Activated naive CD4-positive, alpha-beta T cell treated with anti-CD3 and anti-CD28 coated beads, Interleukin-2, amount 50 U/mL, for 16 hours (primary cell): ENCODE data around the gene MFSD2A.
"Not testable (repeated sequence)": the region's sequence is repeated elsewhere in the genome, so short reads cannot be mapped to it uniquely, and the experiment has no call there.

Source experiments
- DNase-seq: peaks from one replicate; pipeline ENCODE4 v3.0.0-alpha.2; 2020

The MFSD2A gene

DNA sequence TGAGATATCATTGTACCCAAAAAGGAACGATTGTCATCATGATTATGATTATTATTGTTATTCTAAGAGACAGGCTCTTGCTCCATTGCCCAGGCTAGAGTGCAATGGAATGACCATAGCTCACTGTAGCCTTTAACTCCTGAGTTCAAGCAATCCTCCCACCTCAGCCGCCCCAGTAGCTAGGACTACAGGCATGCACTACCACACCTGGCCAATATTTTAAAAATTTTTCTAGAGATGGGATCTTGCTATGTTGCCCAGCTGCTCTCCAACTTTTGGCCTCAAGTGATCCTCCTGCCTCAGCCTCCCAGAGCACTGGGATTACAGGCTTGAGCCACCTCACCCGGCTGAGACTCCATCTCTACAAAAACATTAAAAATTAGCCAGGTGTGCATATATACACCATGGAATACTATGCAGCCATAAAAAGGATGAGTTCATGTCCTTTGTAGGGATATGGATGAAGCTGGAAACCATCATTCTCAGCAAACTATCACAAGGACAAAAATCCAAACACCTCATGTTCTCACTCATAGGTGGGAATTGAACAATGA lies 52.6 kb downstream of the MFSD2A start:
- not testable (repeated sequence) for DNase-seq

GRCh38 chr1:40011198-40011597 lies 56.3 kb downstream of the MFSD2A start:
- no peak for DNase-seq

DNA sequence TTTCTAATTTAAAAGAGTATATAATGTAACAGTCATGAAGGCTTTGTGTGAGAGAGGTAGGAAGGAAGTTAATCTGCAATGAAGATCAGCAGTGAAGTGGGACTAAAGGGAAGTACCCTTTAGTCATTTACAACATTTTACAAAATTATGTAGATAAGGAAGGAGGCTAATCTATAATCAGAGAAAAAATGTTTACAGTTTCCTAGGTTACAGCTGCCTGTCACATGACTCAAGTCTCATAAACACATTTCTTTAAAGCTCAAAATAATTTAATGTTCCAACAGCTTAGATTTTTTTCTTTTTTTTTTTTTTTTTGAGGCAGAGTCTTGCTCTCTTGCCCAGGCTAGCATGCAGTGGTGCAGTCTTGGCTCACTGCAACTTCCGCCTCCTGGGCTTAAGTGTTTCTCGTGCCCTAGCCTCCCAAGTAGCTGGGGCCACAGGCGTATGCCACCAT lies 59.3 kb downstream of the MFSD2A start:
- no peak for DNase-seq

GRCh38 chr1:40014812-40015594 lies 60.1 kb downstream of the MFSD2A start:
- DNase-seq = no peak

- DNase-seq = no peak
Observed at GRCh38 chr1:40017951-40018575, 63.1 kb downstream of the MFSD2A start.
